GM19025 (cell line): ENCODE results near the gene CRLF2.
"Not testable (repeated sequence)": the region's sequence is repeated elsewhere in the genome, so short reads cannot be mapped to it uniquely, and the experiment has no call there.

ENCODE experiments used
- ATAC-seq: cut with Tn5 transposase; IDR thresholded peaks from one replicate; pipeline ENCODE4 v1.9.1; 2021; ENCODE audit warnings: mild to moderate bottlenecking, low read depth, moderate library complexity; ENCODE audit not compliant: unreplicated experiment

Gene CRLF2

DNA sequence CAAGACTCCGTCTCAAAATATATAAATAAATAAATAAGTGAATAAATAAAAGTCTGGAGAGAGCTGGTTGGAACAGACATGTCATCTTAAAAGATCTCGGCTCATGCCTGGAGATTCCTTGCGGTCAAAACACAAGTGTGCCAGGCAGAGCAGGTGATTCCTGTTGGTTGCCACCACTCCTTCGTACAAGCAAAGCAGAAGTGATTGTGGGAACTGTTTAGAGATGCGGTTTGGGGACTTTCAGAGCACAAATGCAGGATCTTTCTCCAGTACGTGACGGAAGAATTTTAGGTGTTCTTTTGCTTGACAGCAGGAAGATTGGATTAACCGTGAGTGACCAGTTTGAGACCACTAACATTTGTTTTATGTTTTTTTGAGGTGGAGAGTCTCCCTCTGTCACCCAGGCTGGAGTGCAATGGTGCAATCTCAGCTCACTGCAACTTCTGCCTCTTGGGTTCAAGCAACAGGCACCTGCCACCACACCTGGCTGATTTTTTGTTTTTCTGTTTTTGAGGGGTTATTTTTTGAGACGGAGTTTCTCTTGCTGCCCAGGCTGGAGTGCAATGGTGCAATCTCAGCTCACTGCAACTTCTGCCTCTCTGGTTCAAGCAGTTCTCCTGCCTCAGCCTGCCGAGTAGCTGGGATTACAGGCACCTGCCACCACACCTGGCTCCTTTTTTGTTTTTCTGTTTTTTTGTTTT is 2.8 kb upstream of the CRLF2 start:
- ATAC-seq, result no peak

DNA sequence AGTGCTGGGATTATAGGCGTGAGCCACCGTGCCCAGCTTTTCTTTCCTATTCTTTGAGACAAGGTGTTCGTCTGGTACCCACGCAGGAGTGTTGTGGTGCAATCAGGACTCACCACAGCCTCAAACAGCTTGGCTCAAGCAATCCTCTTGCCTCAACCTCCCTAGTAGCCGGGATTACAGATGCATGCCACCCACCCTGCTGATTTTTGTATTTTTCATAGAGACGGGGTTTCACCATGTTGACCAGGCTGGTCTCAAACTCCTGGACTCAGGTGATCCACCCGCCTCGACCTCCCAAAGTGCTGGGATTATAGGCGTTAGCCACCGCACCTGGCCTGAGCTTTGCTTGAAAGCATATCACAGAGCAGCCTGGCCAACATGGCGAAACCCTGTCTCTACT is 1.5 kb upstream of the CRLF2 start:
- no peak for ATAC-seq

DNA sequence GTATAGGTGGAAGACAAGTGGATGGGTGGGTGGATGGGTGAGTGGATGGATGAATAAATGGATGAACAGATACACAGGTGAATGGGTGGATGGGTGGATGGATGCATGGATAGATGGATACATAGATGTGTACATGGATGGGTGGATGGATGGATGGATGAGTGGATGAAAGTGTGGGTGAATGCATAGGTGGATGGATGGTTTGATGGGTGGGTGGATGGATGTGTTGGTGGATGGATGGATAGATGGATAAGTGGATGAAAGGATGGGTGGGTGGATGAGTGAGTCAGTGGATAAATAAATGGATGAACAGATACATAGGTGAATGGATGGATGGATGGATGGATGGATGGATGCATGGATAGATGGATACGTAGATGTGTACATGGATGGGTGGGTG is 1.6 kb downstream of the CRLF2 start:
- no peak for ATAC-seq

DNA sequence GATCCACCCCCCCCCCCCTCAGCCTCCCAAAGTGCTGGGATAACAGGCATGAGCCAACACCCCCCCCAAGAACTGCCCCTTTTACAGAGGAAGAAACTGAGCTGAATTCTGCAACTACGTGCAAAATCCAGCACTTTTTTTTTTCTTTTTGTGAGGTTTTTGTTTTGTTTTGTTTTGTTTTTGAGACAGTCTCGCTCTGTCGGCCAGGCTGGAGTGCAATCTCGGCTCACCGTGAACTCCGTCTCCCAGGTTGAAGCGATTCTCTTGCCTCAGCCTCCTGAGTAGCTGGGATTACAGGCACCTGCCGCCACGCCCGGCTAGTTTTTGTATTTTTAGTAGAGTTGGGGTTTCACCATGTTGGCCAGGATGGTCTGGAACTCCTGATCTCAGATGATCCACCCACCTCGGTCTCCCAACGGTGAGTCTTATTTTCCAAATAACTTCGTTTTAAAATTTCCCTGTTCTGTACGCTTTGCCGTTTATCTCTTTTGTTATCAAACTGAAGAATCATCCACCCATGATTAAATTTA is 4.9 kb downstream of the CRLF2 start:
- ATAC-seq, result no peak

DNA sequence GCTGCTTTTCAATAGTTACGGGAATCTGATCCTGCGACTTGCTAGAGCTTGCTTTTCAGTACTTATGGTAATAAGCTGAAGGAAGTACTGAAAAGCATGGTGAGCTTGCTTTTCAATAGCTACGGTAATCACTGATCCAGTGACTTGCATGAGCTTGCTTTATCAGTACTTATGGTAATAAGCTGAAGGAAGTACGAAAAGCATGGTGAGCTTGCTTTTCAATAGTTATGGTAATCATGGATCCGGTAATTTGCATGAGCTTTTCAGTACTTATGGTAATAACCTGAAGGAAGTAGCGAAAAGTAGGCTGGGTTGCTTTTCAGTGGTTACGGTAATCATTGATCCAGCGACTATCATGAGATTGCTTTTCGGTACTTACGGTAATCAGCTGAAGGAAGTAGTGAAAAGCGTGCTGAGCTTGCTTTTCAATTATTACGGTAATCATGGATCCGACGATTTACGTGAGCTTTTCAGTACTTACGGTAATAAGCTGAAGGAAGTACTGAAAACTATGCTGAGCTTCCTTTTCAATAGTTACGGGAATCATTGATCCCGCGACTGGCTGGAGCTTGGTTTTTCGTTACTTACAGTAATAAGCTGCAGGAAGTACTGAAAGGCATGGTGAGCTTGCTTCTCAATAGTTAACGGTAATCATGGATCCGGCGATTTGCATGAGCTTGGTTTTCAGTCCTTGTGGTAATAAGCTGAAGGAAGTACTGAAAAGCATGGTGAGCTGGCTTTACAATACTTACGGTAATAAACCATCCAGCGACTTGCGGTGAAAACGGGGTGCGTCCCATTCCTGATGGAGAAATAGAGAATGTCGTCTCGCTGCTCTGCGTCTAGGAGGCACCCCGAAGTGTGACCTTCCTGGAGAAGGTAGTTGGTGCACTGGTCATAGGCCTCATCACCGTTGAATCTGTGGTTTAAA is 6.5 kb downstream of the CRLF2 start:
- ATAC-seq, result no peak

DNA sequence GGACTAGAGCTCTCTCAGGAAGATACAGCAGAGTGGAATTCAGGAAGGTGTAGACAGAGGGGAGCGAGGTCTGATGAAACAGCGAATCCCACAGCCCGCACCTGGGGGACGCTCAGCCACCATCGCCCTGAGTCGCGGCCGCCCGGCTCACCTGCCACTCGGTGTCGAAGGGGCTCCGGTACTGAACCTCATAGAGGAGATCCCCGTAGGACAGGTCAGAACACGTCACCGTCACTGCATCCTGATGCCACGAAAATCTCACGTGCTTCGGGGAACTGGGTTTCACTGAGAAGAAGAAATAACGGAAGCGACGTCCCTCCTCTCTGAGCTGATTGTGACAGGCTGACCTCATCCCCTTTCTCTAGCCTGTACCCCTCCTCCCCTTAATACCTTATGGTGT is 10.2 kb downstream of the CRLF2 start:
- no peak for ATAC-seq

DNA sequence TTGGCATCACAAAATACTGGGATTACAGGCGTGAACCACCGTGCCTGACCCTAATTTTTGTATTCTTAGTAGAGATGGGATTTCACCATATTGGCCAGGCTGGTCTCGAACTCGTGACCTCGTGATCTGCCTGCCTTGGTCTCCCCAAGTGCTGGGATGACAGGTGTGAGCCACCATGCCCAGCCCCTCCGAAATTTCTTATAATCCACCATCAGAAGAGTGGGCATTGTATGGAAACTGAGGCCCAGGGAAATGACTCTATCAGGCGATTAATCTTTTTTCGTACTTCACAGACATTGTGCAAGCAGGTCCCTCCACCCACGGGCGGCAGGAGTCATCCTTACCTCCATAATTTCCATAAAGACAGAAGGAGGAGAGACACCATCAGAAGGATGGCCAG is 16.0 kb downstream of the CRLF2 start:
- no peak for ATAC-seq

DNA sequence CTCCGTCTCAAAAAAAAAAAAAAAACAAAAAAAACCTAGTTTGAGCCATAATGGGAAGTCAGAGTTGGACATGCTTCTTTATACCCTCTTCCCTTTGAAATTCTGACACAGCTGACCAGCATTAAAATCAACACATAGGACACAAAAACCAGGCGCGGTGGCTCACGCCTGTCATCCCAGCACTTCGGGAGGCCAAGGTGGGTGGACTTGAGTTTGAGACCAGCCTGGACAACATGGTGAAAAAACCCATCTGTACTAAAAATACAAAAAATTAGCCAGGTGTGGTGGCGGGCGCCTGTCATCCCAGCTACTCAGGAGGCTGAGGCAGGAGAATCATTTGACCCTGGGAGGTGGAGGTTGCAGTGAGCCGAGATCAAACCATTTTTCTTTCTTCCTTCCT is 20.3 kb downstream of the CRLF2 start:
- ATAC-seq, result not testable (repeated sequence)

DNA sequence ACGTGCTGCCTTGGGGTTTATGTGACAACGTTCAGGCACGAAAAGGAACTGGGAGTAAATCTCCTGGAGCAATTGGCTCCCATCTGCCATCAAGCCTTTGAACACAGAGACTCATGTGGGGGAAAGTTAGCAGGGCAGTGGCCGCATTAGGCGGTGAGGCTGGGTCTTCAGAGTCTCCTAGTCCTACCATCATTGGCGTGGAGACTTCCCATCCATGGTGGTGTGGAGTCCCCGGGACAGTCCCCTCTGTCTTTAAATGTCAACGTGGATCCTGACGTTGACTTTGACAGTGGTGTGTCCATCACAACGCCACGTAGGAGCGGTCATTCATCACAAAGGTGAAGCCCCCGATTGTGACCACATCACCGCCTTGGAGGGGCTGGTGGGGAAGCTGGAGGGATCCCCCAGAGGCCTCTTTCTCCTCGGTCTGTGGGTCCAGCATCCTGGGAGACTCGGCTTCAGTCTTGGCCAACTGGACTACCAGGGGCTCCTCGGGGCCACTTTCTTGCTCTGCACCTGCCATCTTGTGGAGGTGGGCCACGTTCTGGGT is 21.8 kb downstream of the CRLF2 start:
- ATAC-seq, result no peak

DNA sequence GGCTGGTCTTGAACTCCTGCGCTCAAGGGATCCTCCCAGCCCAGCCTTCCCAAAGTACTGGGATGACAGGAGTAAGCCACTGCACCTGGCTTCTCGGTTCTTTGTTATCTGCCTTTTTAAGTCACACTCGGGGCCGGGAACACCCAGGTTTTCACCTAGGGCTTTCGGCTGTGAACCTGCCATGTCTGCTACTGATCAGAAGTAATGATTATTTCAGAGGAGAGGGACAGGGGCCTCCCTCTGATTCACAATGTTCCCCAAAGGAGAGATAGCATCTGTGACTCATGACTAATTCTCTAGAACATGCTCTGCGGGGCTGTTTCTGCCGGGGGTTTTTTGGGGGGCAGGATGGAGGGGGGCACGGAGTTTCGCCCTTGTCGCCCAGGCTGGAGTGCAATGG is 26.9 kb downstream of the CRLF2 start:
- no peak for ATAC-seq

DNA sequence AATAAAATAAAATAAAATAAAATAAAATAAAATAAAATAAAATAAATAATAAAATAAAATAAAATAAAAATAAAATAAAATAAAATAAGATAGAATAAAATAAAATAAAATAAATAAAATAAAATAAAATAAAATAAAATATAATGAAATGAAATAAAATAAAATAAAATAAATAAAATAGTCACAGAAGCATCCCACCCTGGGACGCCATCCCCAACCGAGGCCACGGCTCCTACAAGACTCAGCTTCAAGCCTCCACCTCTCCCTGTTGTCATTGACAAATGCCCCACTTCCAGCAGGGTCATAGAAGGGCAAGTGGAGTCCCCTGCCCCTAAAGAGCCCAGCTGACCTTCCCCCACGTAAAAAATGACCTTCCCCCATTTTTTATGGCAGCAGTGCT is 30.2 kb downstream of the CRLF2 start:
- no peak for ATAC-seq

DNA sequence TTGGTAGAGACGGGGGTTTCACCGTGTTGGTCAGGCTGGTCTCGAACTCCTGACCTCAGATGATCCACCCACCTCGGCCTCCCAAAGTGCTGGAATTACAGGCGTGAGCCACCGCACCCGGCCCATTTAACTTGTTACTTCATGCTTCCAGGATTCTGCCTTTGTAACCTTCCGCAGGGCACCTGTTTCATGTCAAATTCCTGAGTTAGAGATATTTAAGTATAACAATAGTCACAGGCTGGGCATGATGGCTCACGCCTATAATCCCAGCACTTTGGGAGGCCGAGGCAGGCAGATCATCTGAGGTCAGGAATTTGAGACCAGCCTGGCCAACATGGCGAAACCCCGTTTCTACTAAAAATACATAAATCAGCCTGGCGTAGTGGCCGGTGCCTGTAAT is 30.8 kb downstream of the CRLF2 start:
- ATAC-seq, result not testable (repeated sequence)

DNA sequence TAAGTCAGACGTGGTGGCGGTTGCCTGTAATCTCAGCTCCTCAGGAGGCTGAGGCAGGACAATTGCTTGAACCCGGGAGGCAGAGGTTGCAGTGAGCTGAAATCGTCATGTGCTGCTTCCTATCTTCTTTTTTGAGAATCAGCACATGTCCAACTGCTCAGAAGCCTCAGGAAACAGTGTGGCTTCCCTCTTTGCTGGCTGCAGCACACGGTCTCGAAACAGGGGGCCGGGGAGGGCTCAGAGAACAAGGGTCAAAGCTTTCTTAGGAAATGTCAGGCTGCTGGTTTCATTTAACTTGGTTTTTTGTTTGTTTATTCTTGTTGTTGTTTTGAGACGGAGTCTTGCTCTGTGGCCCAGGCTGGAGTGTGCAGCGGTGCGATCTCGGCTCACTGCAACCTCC is 31.3 kb downstream of the CRLF2 start:
- no peak for ATAC-seq

DNA sequence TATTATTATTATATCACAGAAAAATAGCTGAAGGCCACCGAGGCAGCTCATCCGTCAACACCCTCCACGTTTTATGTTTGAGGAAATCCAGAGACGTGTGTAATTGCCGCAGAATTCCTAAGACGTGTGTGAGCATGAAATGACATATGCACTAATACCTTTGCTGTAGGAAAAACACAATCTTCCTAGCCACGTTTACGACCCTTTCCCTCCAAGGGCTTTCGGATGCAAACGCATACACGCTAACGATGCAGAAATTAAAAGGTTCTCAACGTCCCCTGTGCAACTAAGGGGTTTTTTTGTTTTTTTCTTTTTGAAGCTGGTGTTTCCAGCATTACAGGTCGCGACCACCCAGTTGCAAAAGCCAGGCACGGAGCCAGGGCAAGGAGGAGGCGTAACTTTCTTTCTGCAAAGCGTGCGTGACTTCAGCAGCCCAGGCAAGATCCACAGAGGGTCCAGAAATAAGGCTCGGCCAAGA is 33.8 kb downstream of the CRLF2 start:
- no peak for ATAC-seq

DNA sequence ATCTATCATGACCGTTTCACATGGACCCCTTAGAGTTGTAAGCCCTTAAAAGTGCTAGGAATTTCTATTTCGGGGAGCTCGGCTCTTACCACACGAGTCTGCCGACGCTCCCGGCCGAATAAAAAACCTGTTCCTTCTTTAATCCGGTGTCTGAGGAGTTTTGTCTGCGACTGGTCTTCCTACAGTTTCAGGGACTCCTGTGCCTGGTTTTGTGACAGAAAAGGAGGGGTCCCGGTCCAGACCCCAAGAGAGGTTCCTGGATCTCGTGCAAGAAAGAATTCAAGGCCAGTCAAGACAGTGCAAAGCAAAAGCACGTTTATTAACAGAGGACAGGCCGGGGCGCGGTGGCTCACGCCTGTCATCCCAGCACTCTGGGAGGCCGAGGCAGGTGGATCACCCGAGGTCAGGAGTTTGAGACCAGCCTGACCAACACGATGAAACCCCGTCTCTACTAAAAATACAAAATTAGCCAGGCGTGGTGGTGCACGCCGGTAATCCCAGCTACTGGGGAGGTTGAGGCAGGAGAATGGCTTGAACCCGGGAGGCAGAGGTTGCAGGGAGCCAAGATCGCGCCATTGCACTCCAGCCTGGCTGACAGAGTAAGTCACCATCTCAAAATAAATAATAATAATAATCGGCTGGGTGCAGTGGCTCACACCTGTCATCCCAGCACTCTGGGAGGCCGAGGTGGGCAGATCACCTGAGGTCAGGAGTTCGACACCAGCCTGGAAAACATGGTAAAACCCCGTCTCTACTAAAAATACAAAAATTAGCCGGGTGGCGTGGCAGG is 35.7 kb downstream of the CRLF2 start:
- ATAC-seq, result not testable (repeated sequence)

DNA sequence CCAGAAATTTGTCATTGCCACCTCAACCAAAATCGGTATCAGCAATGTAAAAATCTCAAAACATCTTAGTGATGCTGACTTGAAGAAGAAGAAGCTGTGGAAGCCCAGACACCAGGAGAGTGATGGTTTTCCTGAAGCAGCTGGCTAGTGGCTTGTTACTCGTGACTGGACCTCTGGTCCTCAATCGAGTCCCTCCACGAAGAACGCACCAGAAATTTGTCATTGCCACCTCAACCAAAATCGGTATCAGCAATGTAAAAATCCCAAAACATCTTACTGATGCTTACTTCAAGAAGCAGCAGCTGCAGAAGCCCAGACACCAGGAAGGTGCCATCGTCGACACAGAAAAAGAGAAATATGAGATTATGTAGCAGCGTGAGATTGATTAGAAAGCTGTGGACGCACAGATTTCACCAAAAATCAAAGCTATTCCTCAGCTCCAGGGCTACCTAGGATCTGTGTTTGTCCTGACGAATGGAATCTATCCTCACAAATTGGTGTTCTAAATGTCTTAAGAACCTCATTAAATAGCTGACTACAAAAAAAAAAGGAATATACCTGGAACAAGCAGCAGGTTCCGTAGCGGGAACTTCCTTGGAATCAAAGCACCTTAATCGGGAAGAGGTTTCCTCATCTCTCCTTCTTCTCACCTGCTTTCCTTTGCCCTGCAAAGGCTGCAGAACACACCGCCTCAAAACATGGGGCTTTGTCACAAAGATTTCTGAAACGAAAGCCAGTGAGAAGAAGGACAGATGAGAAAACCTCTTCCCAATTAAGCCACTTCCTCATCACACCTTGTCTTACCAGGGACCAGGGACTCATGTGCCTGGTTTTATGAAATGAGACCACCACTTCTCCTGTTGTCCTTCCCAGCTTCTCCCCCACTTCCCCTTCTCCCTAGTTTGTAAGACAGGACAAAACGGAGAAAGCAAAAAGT is 37.6 kb downstream of the CRLF2 start:
- ATAC-seq, result not testable (repeated sequence)

DNA sequence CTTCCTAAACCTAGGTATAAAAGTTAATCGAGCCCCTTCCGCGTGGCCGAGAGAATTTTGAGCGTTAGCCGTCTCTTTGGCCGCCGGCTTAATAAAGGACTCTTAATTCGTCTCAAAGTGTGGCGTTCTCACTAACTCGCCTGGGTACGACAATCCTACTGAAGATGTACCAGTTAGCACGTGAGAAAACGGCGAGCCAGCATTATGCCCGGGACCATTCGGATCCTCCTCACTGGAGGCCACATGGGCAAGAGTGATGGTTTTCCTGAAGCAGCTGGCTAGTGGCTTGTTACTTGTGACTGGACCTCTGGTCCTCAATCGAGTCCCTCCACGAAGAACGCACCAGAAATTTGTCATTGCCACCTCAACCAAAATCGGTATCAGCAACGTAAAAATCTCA is 39.0 kb downstream of the CRLF2 start:
- not testable (repeated sequence) for ATAC-seq

DNA sequence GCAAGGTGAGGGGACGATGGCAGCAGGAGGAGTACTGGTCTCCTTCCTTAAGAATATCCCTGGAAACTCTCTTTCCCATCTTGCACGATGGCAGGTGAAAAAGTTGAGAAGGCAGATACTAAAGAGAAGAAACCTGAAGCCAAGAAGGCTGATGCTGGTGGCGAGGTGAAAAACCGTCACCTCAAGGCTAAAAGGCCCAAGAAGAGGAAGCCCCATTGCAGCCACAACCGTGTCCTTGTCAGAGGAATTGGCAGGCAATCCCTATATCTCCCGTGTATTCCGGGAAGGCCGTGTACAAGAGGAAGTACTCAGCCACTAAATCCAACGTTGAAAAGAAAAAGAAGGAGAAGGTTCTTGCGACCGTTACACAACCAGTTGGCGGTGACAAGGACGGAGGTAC is 40.0 kb downstream of the CRLF2 start:
- ATAC-seq, result no peak

DNA sequence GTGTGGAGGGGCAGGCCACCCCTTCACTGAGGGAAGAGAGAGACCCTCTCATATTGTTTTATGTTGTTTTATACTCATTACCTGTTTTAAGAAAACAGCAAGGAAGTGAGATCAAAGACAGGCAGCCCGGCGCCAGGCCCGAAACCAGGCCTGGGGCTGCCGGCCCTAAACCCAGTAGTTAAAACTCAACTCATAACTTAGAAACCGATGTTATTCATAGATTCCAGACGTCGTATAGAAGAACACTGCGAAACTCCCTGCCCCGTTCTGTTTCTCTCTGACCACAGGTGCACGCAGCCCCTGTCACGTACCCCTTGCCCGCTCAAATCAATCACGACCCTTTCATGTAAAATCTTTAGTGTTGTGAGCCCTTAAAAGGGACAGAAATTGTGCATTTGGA is 40.5 kb downstream of the CRLF2 start:
- not testable (repeated sequence) for ATAC-seq
